Subcutaneous adipose tissue (tissue), 4 donors: ENCODE data around the gene DHX34. TPM values are rescaled to one million over a fixed set of nuclear protein-coding genes. Genes with fewer than 3 reads are reported as not detected.

Source experiments
- total RNA-seq, 4 donors: library from RNA; depleted of rRNA; stranded (reverse); fragments of >200 nt; gene quantifications; one replicate each; pipeline ENCODE4 v1.1.0, GENCODE V29; 2016
- TF ChIP-seq, protein P1 (sequence below): fragments of 450-650 bp; IDR thresholded peaks from one replicate; pipeline ENCODE4 v1.5.1; 2016; ENCODE audit warnings: low read depth, mild to moderate bottlenecking, control low read depth, antibody characterized with exemption, moderate library complexity

The DHX34 gene
- 1 to 10 TPM; 7.3 to 8.2 (median 8.1) TPM for total RNA-seq

- TF ChIP-seq, protein P1, sequence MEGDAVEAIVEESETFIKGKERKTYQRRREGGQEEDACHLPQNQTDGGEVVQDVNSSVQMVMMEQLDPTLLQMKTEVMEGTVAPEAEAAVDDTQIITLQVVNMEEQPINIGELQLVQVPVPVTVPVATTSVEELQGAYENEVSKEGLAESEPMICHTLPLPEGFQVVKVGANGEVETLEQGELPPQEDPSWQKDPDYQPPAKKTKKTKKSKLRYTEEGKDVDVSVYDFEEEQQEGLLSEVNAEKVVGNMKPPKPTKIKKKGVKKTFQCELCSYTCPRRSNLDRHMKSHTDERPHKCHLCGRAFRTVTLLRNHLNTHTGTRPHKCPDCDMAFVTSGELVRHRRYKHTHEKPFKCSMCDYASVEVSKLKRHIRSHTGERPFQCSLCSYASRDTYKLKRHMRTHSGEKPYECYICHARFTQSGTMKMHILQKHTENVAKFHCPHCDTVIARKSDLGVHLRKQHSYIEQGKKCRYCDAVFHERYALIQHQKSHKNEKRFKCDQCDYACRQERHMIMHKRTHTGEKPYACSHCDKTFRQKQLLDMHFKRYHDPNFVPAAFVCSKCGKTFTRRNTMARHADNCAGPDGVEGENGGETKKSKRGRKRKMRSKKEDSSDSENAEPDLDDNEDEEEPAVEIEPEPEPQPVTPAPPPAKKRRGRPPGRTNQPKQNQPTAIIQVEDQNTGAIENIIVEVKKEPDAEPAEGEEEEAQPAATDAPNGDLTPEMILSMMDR: no peak
Measured at GRCh38 chr19:47348819-47349795, at the start of gene DHX34. Gene DHX34, plus strand, starts transcription at chr19:47349315. Its CDS starts 3,716 bp downstream, at chr19:47353031.

GRCh38 chr19:47302249-47302648 lies 46.9 kb upstream of the DHX34 start:
- TF ChIP-seq, protein P1: no peak

DNA sequence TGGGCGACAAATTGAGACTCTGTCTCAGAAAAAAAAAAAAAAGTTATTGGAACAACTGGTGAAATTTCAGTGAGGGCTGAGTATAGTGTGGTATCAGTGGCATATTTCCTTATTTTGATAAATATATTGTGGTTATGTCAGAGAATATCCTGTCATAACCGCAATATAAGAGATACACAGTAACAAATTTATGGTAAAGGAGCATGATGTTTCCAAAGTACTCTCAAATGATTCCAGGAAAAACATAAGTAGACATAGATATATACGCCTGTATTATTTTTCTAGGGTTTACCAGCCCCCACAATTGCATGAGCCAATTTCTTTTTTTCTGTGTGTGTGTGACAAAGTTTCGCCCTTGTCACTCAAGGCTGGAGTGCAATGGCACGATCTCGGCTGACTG lies 45.1 kb upstream of the DHX34 start:
- TF ChIP-seq, protein P1: no peak

DNA sequence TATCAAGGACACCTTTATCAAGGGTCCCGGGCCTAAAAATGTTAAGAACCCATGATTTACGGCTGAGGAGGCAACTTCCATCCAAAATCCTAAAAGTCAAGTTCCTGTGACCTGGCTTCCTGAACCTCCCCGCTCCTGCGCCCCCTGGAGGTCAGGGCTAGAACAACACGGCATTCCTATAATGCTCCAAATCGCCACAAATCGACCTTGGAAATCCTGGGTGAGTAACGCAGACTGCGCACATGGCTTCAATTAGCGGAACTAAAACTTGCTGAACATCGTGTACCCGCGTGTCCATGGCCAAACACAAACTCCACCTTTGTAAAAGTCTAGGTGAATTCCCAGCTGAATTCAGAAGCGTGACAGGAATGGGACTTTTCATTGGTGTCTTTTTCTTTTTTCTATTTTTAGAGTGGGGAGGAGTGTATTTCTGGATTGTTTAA lies 43.8 kb upstream of the DHX34 start:
- TF ChIP-seq, protein P1: no peak

DNA sequence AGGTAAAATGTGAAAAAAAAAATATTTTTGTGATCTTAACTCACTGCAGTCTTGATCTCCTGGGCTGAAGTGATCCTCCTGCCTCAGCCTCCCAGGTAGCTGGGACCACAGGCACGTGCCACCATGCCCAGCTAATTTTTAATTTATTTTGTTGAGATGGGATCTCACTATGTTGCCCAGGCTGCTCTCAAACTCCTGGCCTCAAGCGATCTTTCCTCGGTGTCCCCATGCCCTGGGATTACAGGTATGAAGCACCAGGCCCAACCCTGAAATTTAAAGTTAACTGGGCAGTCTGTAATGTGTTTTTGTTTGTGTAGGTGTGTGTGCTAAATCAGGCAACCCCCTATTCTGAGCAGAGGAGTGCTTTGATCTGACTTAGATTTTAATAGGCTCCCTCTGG lies 42.8 kb upstream of the DHX34 start:
- TF ChIP-seq, protein P1: no peak

GRCh38 chr19:47309038-47309437 lies 40.1 kb upstream of the DHX34 start:
- TF ChIP-seq, protein P1: no peak

DNA sequence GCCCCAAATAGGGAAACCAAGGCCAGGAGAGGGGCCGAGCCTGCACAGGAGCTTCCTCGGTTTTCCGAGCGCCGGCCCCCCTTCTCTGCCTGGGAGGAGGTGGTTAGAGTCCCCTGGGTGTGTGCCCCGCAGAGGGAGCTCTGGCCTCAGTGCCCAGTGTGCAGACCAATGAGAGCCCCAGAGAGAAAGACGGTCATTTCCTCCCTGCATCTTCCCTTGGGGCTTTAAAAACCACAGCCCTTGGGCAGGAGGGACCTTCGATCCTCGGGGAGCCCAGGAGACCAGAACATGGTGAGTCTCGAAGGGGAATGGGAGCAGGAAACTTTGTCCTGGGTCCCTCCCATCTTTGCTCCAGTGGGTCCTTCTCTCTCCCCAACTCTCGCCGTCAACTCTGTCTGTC lies 39.5 kb upstream of the DHX34 start, which contains the start of gene C5AR1:
Gene C5AR1 (plus strand): TSS at position 254 of the 400 bp plus-strand sequence. CDS start 35 bp downstream, at position 289.
- TF ChIP-seq, protein P1: no peak
